GM21367 (cell line): ENCODE data around the gene UBAC2.
"Not testable (repeated sequence)": the region's sequence is repeated elsewhere in the genome, so short reads cannot be mapped to it uniquely, and the experiment has no call there.

Source experiments
- ATAC-seq: cut with Tn5 transposase; IDR thresholded peaks from one replicate; pipeline ENCODE4 v1.9.1; 2021; ENCODE audit not compliant: unreplicated experiment

UBAC2 gene

GRCh38 chr13:99409461-99410083 is 208.9 kb downstream of the UBAC2 start:
- ATAC-seq: not testable (repeated sequence)

GRCh38 chr13:99410646-99411475 is 210.2 kb downstream of the UBAC2 start:
- peak; percentile 44 for ATAC-seq

GRCh38 chr13:99412856-99413255 is 212.2 kb downstream of the UBAC2 start:
- no peak for ATAC-seq

GRCh38 chr13:99414048-99414995 is 213.7 kb downstream of the UBAC2 start:
- ATAC-seq: no peak

GRCh38 chr13:99415014-99415650 is 214.5 kb downstream of the UBAC2 start:
- ATAC-seq: no peak

GRCh38 chr13:99415851-99416331 is 215.2 kb downstream of the UBAC2 start:
- ATAC-seq: no peak

GRCh38 chr13:99416411-99417121 is 215.9 kb downstream of the UBAC2 start:
- no peak for ATAC-seq

- no peak for ATAC-seq
Observed at GRCh38 chr13:99417201-99418102, 216.8 kb downstream of the UBAC2 start.

- no peak for ATAC-seq
Observed at GRCh38 chr13:99418103-99418842, 217.6 kb downstream of the UBAC2 start.

GRCh38 chr13:99418843-99419140 is 218.1 kb downstream of the UBAC2 start:
- ATAC-seq: no peak

GRCh38 chr13:99419591-99420243 is 219.1 kb downstream of the UBAC2 start:
- no peak for ATAC-seq

GRCh38 chr13:99421271-99421670 is 220.6 kb downstream of the UBAC2 start:
- no peak for ATAC-seq

GRCh38 chr13:99421758-99422585 is 221.3 kb downstream of the UBAC2 start:
- ATAC-seq: no peak

GRCh38 chr13:99422586-99423220 is 222.0 kb downstream of the UBAC2 start:
- no peak for ATAC-seq

- peak; percentile 56 for ATAC-seq
Observed at GRCh38 chr13:99425485-99426341, 225.1 kb downstream of the UBAC2 start.

- no peak for ATAC-seq
Observed at GRCh38 chr13:99426426-99426825, 225.8 kb downstream of the UBAC2 start.
